Prostate gland (tissue), 2 donors: ENCODE data around the gene SLC13A5.

Experiments used
- CTCF ChIP-seq, 4 experiments: fragments of 200-600 bp in 2 of 4; fragments of 450-650 bp in 2 of 4; sonication (generic) in 2 of 4; IDR thresholded peaks; 1 replicate in 3 of 4; 2 replicates in 1 of 4; pipeline ENCODE4 v1.5.1; 2016 to 2019; ENCODE audit warnings: antibody characterized with exemption in 4 of 4, mild to moderate bottlenecking in 2 of 4, moderate library complexity in 2 of 4
- POLR2AphosphoS5 ChIP-seq: sonication (generic); formaldehyde crosslinking; IDR thresholded peaks from one replicate; pipeline ENCODE4 v1.6.1; 2017; ENCODE audit warnings: antibody characterized with exemption

GRCh38 chr17:6668727-6669425 lies 44.3 kb downstream of the SLC13A5 start:
- TF ChIP-seq CTCF (IDR thresholded peaks at IDR 0.05), result no peak
- TF ChIP-seq POLR2AphosphoS5, result no peak
